NT2/D1 (cell line): ENCODE data around the gene APPL2.

Source experiments
- SUZ12 ChIP-seq: IDR thresholded peaks from 2 replicates; pipeline ENCODE4 v1.6.1; 2011; ENCODE audit not compliant: insufficient read length, insufficient read depth; ENCODE audit errors: extremely low read depth
- YY1 ChIP-seq: IDR thresholded peaks from 2 replicates; pipeline ENCODE4 v1.6.1; 2011; ENCODE audit not compliant: insufficient read length, insufficient read depth

DNA sequence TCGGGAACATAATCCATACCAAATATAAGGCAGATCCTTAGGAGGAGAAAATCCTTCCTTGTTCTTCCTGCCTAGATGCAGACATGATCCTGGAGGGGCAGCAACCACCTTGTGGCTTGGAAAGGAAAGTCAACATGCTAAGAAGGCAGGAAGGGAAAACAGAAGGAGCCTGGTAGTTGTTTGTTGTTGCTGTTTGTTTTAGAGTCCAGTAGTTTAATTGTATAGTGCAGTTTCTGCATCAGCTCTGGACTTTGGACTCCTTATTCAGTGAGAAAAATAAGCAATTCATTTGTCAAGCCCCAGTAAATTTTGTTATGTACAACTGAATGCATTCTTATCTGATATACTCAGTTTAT is 45.7 kb upstream of the APPL2 start:
- TF ChIP-seq SUZ12 = no peak
- no peak for TF ChIP-seq YY1
